ENCODE data around the gene CFP.

Gene CFP

GRCh38 chrX:47581731-47582647 is 47.7 kb downstream of the CFP start, which contains the start of gene TIMP1:
TIMP1 (plus strand) TSS chrX:47582436; CDS start chrX:47583416, 980 bp downstream.
- no peak within 1 kb of the TSS for H3K4me3 ChIP-seq (ENCODE audit: low read length)
- DNase-seq (ENCODE audit: low read depth, low spot score), result peak; percentile 30

- DNase-seq (ENCODE audit: low read depth, low spot score), result no peak
- no peak overlapping the region for H3K4me3 ChIP-seq (ENCODE audit: low read length)
These were observed 50.2 kb downstream of the CFP start for GRCh38 chrX:47579537-47579936.

DNA sequence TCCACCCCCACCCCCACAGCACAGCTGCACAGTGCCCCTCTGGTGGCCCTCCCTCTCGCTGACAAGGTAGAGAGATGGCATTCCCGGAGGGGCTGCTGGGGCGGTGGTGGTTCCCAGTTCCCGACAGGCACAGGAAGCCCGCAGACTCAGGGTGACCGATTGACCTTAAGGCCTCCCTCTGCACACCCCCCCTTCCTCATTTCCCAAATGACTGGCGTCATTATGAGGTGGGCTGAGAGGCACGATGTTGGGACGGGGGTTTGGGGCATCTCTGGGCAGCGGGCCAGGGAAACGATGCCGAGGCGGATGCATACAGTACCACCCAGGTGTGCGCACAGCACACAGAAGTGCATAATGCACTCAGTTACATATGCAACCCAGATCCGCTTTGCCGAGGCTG is 51.0 kb downstream of the CFP start:
- no peak overlapping the region for H3K4me3 ChIP-seq (ENCODE audit: low read length)
- no peak for DNase-seq (ENCODE audit: low read depth, low spot score)

- H3K4me3 ChIP-seq (ENCODE audit: low read length), result no peak overlapping the region
- no peak for DNase-seq (ENCODE audit: low read depth, low spot score)
These were observed 51.8 kb downstream of the CFP start for GRCh38 chrX:47577901-47578300.

GRCh38 chrX:47577424-47577823 is 52.3 kb downstream of the CFP start:
- DNase-seq (ENCODE audit: low read depth, low spot score), result no peak
- H3K4me3 ChIP-seq (ENCODE audit: low read length), result no peak overlapping the region

- DNase-seq (ENCODE audit: low read depth, low spot score), result no peak
- no peak overlapping the region for H3K4me3 ChIP-seq (ENCODE audit: low read length)
These were observed 53.5 kb downstream of the CFP start for GRCh38 chrX:47576021-47576898.

GRCh38 chrX:47574547-47575301 is 55.0 kb downstream of the CFP start:
- H3K4me3 ChIP-seq (ENCODE audit: low read length), result no peak overlapping the region
- DNase-seq (ENCODE audit: low read depth, low spot score), result no peak

DNA sequence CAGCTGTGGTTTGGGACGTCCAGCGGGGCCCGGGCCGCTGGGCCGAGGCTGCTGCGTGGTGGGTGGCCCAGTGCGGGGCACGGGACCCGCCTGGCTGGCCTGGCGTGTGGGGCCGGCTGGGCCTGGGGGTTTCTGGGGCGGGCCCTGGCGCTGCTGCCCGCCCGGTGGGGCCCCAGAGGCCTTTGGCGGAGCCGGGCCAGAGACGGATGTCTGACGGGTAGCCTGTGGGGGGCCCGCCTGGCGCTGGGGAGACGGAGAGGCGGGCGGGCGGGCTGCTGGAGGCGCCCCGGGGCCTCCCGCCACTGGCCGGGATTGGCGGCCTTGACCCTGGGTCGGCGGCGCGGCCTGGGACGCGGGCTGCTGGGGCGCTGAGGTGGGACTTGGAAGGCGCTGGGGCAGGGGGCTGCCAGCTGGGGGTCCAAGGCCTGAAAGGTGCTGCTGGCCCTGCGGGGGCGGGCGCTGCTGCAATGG is 55.6 kb downstream of the CFP start:
- H3K4me3 ChIP-seq (ENCODE audit: low read length), result no peak overlapping the region
- DNase-seq (ENCODE audit: low read depth, low spot score), result no peak

GRCh38 chrX:47573341-47574075 is 56.2 kb downstream of the CFP start:
- H3K4me3 ChIP-seq (ENCODE audit: low read length), result no peak overlapping the region
- no peak for DNase-seq (ENCODE audit: low read depth, low spot score)
